ENCODE results near the gene SETDB2.

DNA sequence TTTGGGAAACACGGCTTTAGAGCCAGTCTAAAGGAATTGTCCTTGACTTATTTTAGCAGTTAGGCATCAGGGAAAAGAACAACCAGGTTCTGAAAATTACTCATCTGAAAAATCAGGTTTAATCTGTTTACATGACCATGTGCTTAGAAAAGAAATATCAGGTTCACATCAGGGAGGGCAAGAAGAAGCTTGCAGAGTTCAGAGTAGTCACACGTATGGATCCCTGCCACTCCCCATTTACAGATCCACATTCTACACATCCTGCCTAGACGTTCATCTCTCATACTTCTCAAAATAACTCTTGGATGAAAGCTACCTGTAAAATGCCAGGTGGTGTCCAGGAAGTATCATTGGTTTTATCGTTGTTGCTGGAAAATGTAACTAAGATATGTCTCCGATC, 37.7 kb downstream of the SETDB2 start:
- TF ChIP-seq, protein P1, sequence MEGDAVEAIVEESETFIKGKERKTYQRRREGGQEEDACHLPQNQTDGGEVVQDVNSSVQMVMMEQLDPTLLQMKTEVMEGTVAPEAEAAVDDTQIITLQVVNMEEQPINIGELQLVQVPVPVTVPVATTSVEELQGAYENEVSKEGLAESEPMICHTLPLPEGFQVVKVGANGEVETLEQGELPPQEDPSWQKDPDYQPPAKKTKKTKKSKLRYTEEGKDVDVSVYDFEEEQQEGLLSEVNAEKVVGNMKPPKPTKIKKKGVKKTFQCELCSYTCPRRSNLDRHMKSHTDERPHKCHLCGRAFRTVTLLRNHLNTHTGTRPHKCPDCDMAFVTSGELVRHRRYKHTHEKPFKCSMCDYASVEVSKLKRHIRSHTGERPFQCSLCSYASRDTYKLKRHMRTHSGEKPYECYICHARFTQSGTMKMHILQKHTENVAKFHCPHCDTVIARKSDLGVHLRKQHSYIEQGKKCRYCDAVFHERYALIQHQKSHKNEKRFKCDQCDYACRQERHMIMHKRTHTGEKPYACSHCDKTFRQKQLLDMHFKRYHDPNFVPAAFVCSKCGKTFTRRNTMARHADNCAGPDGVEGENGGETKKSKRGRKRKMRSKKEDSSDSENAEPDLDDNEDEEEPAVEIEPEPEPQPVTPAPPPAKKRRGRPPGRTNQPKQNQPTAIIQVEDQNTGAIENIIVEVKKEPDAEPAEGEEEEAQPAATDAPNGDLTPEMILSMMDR (conservative IDR thresholded peaks at IDR 0.05; ENCODE audit: low read depth, low read length): no peak
- no peak for TF ChIP-seq EZH2phosphoT487 (IDR thresholded peaks at IDR 0.05; ENCODE audit: borderline replicate concordance, low read length)
- TF ChIP-seq EZH2 (IDR thresholded peaks at IDR 0.05; ENCODE audit: low read length, unreplicated experiment): no peak

Measured in PC-3 (cell line).